GM12878 (cell line): Measurements from ENCODE around the gene FBXO21. TPM values are rescaled to one million over a fixed set of nuclear protein-coding genes. Genes with fewer than 3 reads are reported as not detected.
A peak's percentile ranks its signal among the peaks of the same experiment; 100 is the strongest.

Experiments used
- BACH1 ChIP-seq: fragments of 450-650 bp; IDR thresholded peaks from 2 replicates; pipeline ENCODE4 v1.6.1; 2017; ENCODE audit warnings: mild to moderate bottlenecking, borderline replicate concordance
- BMI1 ChIP-seq: fragments of 450-650 bp; IDR thresholded peaks from 2 replicates; pipeline ENCODE4 v1.6.1; 2016; ENCODE audit warnings: mild to moderate bottlenecking, moderate library complexity, borderline replicate concordance
- CBX3 ChIP-seq: fragments of 200-600 bp; sonication (generic); IDR thresholded peaks from 2 replicates; pipeline ENCODE4 v1.6.1; 2016; ENCODE audit warnings: low read depth, borderline replicate concordance
- CREB1 ChIP-seq: IDR thresholded peaks from 2 replicates; pipeline ENCODE4 v1.6.1; 2012; ENCODE audit warnings: low read depth, mild to moderate bottlenecking, inconsistent platforms
- HDAC2 ChIP-seq: fragments of 200-600 bp; sonication (generic); IDR thresholded peaks from 2 replicates; pipeline ENCODE4 v1.6.1; 2017
- IKZF2 ChIP-seq, 2 experiments: fragments of 450-650 bp; IDR thresholded peaks; 2 replicates each; pipeline ENCODE4 v1.6.1; 2017; ENCODE audit warnings: mild to moderate bottlenecking in 2 of 2, moderate library complexity in 2 of 2
- KAT2A ChIP-seq: conservative IDR thresholded peaks from 2 replicates; pipeline ENCODE4 v1.6.1; 2011; ENCODE audit warnings: low read depth, low read length; ENCODE audit not compliant: control insufficient read depth
- MTA3 ChIP-seq: IDR thresholded peaks from 2 replicates; pipeline ENCODE4 v1.6.1; 2012; ENCODE audit warnings: low read length, inconsistent platforms, borderline replicate concordance
- MYB ChIP-seq: fragments of 150-350 bp; IDR thresholded peaks from 2 replicates; pipeline ENCODE4 v1.6.1; 2014; ENCODE audit warnings: mild to moderate bottlenecking, low read depth, low read length, borderline replicate concordance
- NFYB ChIP-seq: IDR thresholded peaks from 2 replicates; pipeline ENCODE4 v1.6.1; 2011; ENCODE audit warnings: low read depth, mild to moderate bottlenecking, low read length, improper control_type of control experiment, moderate library complexity; ENCODE audit not compliant: insufficient read depth
- NR2F1 ChIP-seq: fragments of 450-650 bp; conservative IDR thresholded peaks from 2 replicates; pipeline ENCODE4 v1.6.1; 2017; ENCODE audit warnings: mild to moderate bottlenecking
- PML ChIP-seq: IDR thresholded peaks from 2 replicates; pipeline ENCODE4 v1.6.1; 2012; ENCODE audit warnings: low read length, inconsistent platforms
- RAD51 ChIP-seq: fragments of 450-650 bp; IDR thresholded peaks from 2 replicates; pipeline ENCODE4 v1.6.1; 2016; ENCODE audit warnings: moderate library complexity, mild to moderate bottlenecking, inconsistent platforms
- SMARCA5 ChIP-seq: fragments of 450-650 bp; IDR thresholded peaks from 2 replicates; pipeline ENCODE4 v1.6.1; 2017; ENCODE audit warnings: mild to moderate bottlenecking
- SMC3 ChIP-seq: IDR thresholded peaks from 2 replicates; pipeline ENCODE4 v1.6.1; 2011; ENCODE audit warnings: low read length, improper control_type of control experiment, borderline replicate concordance
- STAT3 ChIP-seq: IDR thresholded peaks from 2 replicates; pipeline ENCODE4 v1.6.1; 2011; ENCODE audit warnings: low read depth, low read length, improper control_type of control experiment
- TAF1 ChIP-seq: IDR thresholded peaks from 2 replicates; pipeline ENCODE4 v1.6.1; 2011; ENCODE audit warnings: mild to moderate bottlenecking, low read depth, low read length, borderline replicate concordance
- TCF7 ChIP-seq: IDR thresholded peaks from 2 replicates; pipeline ENCODE4 v1.6.1; 2014; ENCODE audit warnings: antibody characterized with exemption, borderline replicate concordance
- WRNIP1 ChIP-seq: IDR thresholded peaks from 2 replicates; pipeline ENCODE4 v1.6.1; 2011; ENCODE audit warnings: low read depth, low read length, improper control_type of control experiment, borderline replicate concordance
- YBX1 ChIP-seq: fragments of 450-650 bp; IDR thresholded peaks from 2 replicates; pipeline ENCODE4 v1.6.1; 2016; ENCODE audit warnings: antibody characterized with exemption
- ZNF24 ChIP-seq: fragments of 450-650 bp; IDR thresholded peaks from 2 replicates; pipeline ENCODE4 v1.6.1; 2017; ENCODE audit warnings: antibody characterized with exemption, mild to moderate bottlenecking
- polyA plus RNA-seq, 11 experiments: library from polyadenylated mRNA; depleted of rRNA in 4 of 11; unstranded in 6 of 11; stranded (reverse) in 5 of 11; fragments of >200 nt; fragmentation: Nextera tagmentation in 4 of 11; fragmentation: Illumina TruSeq in 1 of 11; extraction: Ambion mirVana in 4 of 11; extraction: Trizol in 1 of 11; gene quantifications; 1 replicate in 1 of 11; 2 replicates in 10 of 11; pipeline versions ENCODE4 v1.2.1 to v1.2.3, GENCODE V29; 2011 to 2016; ENCODE audit warnings: inconsistent platforms in 2 of 11, missing spikeins in 2 of 11, low read depth in 1 of 11
- total RNA-seq, 4 experiments: library from RNA; depleted of rRNA in 3 of 4; stranded (reverse); fragments of >200 nt in 3 of 4; fragmentation: Illumina TruSeq in 1 of 4; extraction: Trizol in 1 of 4; gene quantifications; 2 replicates each; pipeline versions ENCODE4 v1.2.1 to v1.2.3, GENCODE V29; 2013 to 2021
- TF ChIP-seq, protein P1 (sequence below): fragments of 450-650 bp; IDR thresholded peaks from 2 replicates; pipeline ENCODE4 v1.6.1; 2018; ENCODE audit warnings: mild to moderate bottlenecking, low read depth, moderate library complexity; ENCODE audit not compliant: partially characterized antibody
- TF ChIP-seq, protein P2 (sequence below): fragments of 450-650 bp; IDR thresholded peaks from 2 replicates; pipeline ENCODE4 v1.6.1; 2016; ENCODE audit warnings: mild to moderate bottlenecking, moderate library complexity, borderline replicate concordance
- TF ChIP-seq, protein P3 (sequence below): IDR thresholded peaks from 2 replicates; pipeline ENCODE4 v1.6.1; 2011; ENCODE audit warnings: borderline replicate concordance, low read depth, mild to moderate bottlenecking, moderate library complexity, low read length; ENCODE audit not compliant: insufficient read depth, poor library complexity, severe bottlenecking

FBXO21 gene
- total and polyA plus RNA-seq, 10 of the 15 experiments (the other 5 are each of a cell fraction or from before 2014, with no cell fraction given): 5.5 to 32.6 (median 18.9) TPM

DNA sequence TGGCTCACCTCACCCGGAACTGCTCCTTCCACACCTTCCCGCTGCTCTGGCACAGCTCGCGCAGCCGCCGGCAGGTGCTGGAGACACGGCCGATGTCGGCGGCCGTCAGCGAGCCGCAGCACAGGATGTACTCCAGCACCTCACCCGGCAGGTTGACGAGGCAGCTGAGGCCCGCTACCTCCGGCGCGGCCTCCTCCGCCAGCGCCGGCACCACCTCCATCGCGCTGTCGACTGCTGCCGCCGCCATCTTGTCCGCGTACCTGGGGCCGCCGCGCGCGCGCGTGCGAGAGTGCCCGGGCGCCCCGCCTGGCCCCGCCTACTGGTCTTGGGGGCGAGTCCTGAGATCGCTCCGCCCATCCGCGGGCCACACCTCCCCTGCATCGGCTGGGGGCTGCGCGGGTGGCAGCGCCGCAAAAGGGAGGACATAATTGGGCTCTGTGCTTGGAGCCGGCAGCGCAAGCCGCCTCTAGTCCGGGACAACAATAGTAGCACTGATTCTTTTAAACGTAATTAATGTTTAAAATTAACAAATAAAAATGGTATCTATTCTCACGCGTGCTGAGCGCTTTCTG is at the start of gene FBXO21 (continued):
- TF ChIP-seq, protein P1, sequence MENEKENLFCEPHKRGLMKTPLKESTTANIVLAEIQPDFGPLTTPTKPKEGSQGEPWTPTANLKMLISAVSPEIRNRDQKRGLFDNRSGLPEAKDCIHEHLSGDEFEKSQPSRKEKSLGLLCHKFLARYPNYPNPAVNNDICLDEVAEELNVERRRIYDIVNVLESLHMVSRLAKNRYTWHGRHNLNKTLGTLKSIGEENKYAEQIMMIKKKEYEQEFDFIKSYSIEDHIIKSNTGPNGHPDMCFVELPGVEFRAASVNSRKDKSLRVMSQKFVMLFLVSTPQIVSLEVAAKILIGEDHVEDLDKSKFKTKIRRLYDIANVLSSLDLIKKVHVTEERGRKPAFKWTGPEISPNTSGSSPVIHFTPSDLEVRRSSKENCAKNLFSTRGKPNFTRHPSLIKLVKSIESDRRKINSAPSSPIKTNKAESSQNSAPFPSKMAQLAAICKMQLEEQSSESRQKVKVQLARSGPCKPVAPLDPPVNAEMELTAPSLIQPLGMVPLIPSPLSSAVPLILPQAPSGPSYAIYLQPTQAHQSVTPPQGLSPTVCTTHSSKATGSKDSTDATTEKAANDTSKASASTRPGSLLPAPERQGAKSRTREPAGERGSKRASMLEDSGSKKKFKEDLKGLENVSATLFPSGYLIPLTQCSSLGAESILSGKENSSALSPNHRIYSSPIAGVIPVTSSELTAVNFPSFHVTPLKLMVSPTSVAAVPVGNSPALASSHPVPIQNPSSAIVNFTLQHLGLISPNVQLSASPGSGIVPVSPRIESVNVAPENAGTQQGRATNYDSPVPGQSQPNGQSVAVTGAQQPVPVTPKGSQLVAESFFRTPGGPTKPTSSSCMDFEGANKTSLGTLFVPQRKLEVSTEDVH: no peak
- peak; percentile 73 for TF ChIP-seq BACH1
- no peak for TF ChIP-seq KAT2A
- TF ChIP-seq BMI1: no peak
- TF ChIP-seq, protein P2, sequence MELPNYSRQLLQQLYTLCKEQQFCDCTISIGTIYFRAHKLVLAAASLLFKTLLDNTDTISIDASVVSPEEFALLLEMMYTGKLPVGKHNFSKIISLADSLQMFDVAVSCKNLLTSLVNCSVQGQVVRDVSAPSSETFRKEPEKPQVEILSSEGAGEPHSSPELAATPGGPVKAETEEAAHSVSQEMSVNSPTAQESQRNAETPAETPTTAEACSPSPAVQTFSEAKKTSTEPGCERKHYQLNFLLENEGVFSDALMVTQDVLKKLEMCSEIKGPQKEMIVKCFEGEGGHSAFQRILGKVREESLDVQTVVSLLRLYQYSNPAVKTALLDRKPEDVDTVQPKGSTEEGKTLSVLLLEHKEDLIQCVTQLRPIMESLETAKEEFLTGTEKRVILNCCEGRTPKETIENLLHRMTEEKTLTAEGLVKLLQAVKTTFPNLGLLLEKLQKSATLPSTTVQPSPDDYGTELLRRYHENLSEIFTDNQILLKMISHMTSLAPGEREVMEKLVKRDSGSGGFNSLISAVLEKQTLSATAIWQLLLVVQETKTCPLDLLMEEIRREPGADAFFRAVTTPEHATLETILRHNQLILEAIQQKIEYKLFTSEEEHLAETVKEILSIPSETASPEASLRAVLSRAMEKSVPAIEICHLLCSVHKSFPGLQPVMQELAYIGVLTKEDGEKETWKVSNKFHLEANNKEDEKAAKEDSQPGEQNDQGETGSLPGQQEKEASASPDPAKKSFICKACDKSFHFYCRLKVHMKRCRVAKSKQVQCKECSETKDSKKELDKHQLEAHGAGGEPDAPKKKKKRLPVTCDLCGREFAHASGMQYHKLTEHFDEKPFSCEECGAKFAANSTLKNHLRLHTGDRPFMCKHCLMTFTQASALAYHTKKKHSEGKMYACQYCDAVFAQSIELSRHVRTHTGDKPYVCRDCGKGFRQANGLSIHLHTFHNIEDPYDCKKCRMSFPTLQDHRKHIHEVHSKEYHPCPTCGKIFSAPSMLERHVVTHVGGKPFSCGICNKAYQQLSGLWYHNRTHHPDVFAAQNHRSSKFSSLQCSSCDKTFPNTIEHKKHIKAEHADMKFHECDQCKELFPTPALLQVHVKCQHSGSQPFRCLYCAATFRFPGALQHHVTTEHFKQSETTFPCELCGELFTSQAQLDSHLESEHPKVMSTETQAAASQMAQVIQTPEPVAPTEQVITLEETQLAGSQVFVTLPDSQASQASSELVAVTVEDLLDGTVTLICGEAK: no peak
- TF ChIP-seq NR2F1: 0 out of 2 replicates have a peak, but pooled peaks have one; percentile 10
- no peak for TF ChIP-seq RAD51
- no peak for TF ChIP-seq HDAC2
- TF ChIP-seq STAT3: no peak
- TF ChIP-seq WRNIP1: no peak
- no peak for TF ChIP-seq TCF7
- no peak for TF ChIP-seq ZNF24
- TF ChIP-seq NFYB: no peak
- TF ChIP-seq TAF1: peak; percentile 99
- no peak for TF ChIP-seq CBX3
- peak; percentile 71; the same call in 1 of the 2 replicates for TF ChIP-seq SMARCA5
- no peak for TF ChIP-seq MYB
- TF ChIP-seq PML: peak; percentile 61; the same call in 1 of the 2 replicates
- TF ChIP-seq, protein P3, sequence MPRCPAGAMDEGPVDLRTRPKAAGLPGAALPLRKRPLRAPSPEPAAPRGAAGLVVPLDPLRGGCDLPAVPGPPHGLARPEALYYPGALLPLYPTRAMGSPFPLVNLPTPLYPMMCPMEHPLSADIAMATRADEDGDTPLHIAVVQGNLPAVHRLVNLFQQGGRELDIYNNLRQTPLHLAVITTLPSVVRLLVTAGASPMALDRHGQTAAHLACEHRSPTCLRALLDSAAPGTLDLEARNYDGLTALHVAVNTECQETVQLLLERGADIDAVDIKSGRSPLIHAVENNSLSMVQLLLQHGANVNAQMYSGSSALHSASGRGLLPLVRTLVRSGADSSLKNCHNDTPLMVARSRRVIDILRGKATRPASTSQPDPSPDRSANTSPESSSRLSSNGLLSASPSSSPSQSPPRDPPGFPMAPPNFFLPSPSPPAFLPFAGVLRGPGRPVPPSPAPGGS: no peak
- no peak for TF ChIP-seq YBX1
- no peak for TF ChIP-seq IKZF2 (IDR thresholded peaks at IDR 0.05)
- TF ChIP-seq SMC3: no peak
- no peak for TF ChIP-seq MTA3
- TF ChIP-seq CREB1: no peak
